Activated T-helper 1 cell treated with Interleukin-2 at 50 U/mL for 16 hours (primary cell): ENCODE results near the gene CUBN.

ENCODE experiments used
- DNase-seq: peaks from one replicate; pipeline ENCODE4 v3.0.0-alpha.2; 2020; ENCODE audit warnings: low read depth

CUBN gene

GRCh38 chr10:16989826-16990293 lies 139.8 kb downstream of the CUBN start:
- DNase-seq = no peak

GRCh38 chr10:16988900-16989299 lies 140.7 kb downstream of the CUBN start:
- no peak for DNase-seq

- DNase-seq = no peak
Measured at GRCh38 chr10:16987976-16988610, 141.5 kb downstream of the CUBN start.

GRCh38 chr10:16987206-16987621 lies 142.4 kb downstream of the CUBN start:
- no peak for DNase-seq

- no peak for DNase-seq
Measured at GRCh38 chr10:16986406-16987205, 143.0 kb downstream of the CUBN start.

- no peak for DNase-seq
Measured at GRCh38 chr10:16986082-16986405, 143.6 kb downstream of the CUBN start.

GRCh38 chr10:16984242-16984641 lies 145.4 kb downstream of the CUBN start:
- DNase-seq = no peak

- no peak for DNase-seq
Measured at GRCh38 chr10:16976803-16977202, 152.8 kb downstream of the CUBN start.

GRCh38 chr10:16975188-16975587 lies 154.4 kb downstream of the CUBN start:
- no peak for DNase-seq

- DNase-seq = no peak
Measured at GRCh38 chr10:16968416-16969041, 161.1 kb downstream of the CUBN start.

GRCh38 chr10:16967866-16968415 lies 161.7 kb downstream of the CUBN start:
- no peak for DNase-seq

GRCh38 chr10:16966991-16967865 lies 162.4 kb downstream of the CUBN start:
- DNase-seq = no peak

- no peak for DNase-seq
Measured at GRCh38 chr10:16965740-16966447, 163.7 kb downstream of the CUBN start.

GRCh38 chr10:16965344-16965616 lies 164.3 kb downstream of the CUBN start:
- no peak for DNase-seq

GRCh38 chr10:16964576-16965343 lies 164.9 kb downstream of the CUBN start:
- no peak for DNase-seq

- DNase-seq = no peak
Measured at GRCh38 chr10:16960551-16960950, 169.1 kb downstream of the CUBN start.

- DNase-seq = no peak
Measured at GRCh38 chr10:16957038-16957437, 172.6 kb downstream of the CUBN start.

- DNase-seq = no peak
Measured at GRCh38 chr10:16954280-16955030, 175.2 kb downstream of the CUBN start.

- DNase-seq = no peak
Measured at GRCh38 chr10:16953270-16953669, 176.3 kb downstream of the CUBN start.

GRCh38 chr10:16952610-16953009 lies 177.0 kb downstream of the CUBN start:
- DNase-seq = no peak
